GM18909 (cell line): Measurements from ENCODE around the gene MBNL2.

Experiments
- ATAC-seq: cut with Tn5 transposase; IDR thresholded peaks from one replicate; pipeline ENCODE4 v1.9.1; 2021; ENCODE audit warnings: mild to moderate bottlenecking; ENCODE audit not compliant: unreplicated experiment, poor library complexity

Gene MBNL2, protein sequence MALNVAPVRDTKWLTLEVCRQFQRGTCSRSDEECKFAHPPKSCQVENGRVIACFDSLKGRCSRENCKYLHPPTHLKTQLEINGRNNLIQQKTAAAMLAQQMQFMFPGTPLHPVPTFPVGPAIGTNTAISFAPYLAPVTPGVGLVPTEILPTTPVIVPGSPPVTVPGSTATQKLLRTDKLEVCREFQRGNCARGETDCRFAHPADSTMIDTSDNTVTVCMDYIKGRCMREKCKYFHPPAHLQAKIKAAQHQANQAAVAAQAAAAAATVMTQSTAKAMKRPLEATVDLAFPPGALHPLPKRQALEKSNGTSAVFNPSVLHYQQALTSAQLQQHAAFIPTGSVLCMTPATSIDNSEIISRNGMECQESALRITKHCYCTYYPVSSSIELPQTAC

DNA sequence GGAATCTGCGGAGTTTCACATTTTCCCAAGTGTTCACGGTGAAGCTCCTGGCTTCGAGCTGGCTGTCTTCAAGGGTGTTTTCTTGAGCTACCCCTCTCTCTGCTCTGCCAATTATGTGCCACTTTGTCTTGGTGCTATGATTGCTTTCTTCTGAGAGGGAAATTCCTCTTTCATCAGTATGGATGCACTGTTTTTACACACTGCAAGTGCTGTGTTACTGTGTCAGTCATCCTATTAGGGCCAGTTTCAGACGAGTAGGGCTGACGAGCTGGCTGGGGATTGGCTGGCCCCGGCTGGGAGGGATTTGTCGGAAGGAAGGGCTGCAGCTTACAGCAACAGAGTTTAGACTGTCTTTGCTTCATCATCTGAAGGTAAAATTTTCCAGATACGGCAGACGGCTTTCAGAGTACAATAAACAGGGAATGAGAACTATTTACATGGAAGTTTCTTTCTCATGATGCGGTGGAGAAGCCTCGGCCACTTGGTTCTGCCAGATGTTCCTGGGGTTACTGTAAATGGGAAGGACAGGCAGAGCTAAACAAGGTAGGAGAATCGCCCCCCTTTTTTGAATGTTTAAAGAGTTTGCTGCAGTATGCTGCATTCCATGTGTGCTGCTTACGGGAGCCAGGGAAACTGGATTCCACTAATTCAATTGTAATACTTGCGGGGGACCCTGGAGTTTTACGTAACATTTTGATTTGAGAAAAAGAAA lies at the start of gene MBNL2:
Gene MBNL2 (plus strand): TSS at position 345 of the 712 bp plus-strand sequence. CDS start 53,903 bp downstream, outside the sequence.
- ATAC-seq: peak; percentile 96

DNA sequence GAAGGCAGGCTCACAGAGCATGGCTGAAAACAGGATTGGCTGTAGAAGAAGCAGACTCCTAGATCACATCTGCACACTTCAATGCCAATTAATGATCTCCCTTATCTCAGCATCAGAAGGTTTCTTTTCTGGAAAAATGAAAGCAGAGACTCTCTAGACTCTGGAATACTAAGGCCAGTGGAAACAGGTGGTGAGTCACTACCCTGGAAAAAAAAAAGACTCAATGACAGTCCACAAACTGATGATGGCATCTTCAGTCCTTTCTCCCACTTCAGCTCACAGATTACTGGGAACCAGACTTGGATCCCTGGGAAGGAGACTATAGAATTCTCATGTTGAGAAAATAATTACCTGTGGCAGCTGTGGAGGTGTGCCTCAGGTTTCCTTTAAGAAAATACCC lies 47.5 kb upstream of the MBNL2 start:
- no peak for ATAC-seq

DNA sequence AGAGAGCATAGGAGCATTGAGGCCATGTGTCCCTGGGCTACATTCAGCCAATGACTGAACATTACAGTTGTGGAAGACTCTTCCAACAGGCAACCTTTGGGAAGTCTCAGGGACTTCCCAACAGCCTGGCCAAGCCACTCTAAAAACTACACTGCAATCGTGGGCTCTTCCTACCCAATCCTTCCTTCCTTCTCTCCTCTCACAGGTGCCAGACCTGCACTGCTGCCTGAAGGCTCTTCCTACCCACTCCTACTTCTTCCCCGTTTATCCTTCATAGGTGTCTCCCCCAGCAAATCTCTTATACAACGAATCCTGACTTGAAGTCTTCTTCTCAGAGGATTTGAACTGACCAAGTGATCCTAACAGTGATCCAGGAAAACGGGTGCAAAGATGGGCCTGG lies 47.1 kb upstream of the MBNL2 start:
- no peak for ATAC-seq

DNA sequence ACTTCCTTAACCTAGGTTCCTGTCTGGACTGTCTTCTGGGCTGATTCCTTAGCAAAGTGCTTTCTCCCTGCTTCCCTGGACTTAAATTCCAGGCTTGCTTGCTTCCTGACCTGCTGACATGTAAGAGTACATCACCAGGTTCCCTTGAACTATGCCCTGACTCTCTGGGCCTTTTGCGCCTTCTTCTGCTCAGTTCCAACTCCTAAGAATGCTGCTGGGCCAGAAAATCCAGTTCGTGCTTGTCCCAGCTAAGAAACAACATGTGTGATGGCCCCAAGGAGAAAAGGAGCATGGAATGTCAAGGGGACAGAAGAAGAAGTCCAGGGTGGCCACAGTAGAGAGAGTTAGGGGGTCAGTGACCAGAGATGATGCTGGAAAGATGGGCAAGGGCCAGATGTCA lies 42.6 kb upstream of the MBNL2 start:
- no peak for ATAC-seq

DNA sequence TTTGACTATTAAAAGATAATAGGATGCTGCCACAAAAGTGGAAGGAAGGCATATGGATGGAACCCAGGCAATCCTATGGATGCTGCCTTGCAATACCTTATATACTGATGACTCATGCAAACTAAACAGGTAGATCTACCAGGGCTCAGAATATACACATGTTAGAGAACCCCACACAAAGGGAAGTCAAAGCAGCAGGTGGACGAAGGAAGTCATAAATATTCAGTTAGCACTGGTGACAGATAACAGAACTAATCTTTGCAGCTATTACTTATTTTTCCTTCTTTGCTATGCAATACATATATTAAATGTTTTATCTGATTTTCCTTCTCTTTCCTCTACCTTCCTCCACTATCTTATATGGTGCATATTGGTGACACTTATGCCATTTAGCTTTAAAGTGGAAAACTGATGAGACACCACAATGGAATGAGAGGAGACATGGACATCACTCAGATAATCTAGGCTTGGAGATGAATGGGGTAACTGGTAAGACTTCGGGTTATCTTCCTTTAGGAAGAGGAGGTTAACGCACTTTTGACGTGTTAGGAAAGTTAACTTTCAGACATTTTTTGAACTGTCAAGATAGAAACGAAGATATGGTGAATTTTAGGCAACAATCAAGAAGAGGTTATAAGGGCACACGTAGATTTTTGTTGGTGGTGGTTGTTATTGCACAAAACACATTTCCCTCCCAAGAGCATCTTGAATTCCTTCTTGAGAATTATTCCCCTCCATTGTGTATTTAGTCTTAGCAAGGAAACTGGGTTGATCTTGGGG lies 39.8 kb upstream of the MBNL2 start:
- no peak for ATAC-seq

DNA sequence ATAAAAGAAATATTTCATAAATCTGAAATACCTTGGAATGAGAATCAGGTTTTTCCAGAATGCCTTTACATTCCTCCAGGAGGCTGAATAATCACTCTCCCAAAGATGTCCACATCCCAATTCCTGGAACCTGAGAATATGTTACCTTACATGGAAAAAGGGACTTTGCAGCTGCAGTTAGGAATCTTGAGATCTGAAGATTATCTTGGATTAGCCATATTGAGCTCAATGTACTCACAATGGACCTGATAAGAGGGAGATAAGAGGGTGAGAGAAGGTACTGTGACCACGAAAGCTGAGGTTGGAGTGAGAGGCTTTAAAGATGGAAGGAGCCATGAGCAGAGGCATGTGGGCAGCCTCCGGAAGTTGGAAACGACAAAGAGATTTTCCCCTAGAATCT lies 36.8 kb upstream of the MBNL2 start:
- no peak for ATAC-seq

DNA sequence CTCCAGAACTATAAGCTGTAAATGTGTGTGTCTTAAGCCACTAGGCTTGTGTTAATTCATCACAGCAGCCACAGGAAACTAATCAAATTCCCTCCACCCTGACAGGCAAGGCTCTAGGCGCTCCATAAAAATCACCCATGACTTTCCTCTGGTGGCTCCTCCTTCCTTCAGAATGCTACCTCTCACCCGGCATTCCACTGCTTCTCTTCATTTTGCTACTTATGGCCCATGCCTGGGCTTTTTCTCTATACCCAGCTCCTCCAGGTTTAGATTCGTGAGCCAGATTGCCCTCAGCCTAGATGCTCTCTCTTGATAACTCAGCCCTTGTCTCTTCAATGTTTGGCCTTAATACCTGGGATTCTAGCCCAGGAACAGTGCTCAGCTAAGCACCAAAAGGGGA lies 36.4 kb upstream of the MBNL2 start:
- no peak for ATAC-seq

DNA sequence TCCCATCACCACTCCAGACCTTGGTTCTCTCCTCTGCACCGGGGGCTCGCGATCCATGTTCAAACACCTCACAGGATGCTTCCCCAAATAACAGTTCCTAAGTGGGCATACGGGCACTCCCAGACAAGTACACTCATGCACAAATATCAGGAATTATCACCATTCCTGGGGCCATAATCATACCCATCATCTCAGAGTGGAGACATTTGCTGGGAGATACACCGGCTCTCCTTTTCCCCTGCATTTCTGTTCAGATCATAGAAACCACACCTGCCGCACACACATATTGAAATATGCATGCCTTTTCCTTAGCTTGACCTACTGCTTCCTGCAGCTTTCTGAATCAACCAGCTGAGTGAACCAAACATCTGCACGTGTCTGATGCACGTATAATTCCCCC lies 33.9 kb upstream of the MBNL2 start:
- no peak for ATAC-seq

DNA sequence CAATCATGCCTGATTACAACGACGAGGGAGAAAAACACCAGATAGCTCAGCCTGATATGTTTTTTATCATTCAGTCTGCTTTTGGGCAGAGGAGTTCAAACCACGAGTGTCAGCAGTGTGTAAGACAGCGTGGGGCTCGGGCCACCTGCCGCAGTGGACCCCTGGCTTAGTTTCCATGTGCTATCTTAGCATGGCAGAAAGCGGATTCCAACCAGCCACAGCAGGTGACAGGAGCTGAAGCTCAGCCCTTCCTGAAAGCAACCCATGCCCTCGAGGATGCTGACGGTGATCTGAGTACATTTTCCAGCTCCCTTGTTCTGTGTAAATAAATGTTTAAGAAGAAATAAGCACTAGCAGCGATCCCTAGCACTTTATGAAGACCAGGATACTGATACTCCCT lies 32.2 kb upstream of the MBNL2 start:
- no peak for ATAC-seq

DNA sequence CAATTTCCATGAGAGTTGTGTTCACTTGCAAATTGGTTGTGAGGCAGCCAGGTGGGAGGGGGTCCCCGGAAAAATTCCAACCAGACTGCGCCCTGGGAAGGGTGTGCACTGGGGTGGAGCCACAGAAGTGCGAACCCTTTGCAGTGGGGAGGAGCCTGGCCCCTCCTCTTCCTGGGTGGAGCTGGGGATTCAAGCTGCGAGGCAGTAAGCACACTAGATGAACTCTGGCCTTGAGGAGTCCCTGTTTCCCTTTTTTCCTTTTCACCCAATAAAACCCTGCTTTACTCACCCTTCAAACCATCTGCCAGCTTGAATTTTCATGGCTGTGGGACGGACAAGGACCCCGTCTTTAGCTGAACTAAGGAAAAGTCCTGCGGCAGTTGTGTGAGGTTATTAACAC lies 31.0 kb upstream of the MBNL2 start:
- ATAC-seq: no peak

DNA sequence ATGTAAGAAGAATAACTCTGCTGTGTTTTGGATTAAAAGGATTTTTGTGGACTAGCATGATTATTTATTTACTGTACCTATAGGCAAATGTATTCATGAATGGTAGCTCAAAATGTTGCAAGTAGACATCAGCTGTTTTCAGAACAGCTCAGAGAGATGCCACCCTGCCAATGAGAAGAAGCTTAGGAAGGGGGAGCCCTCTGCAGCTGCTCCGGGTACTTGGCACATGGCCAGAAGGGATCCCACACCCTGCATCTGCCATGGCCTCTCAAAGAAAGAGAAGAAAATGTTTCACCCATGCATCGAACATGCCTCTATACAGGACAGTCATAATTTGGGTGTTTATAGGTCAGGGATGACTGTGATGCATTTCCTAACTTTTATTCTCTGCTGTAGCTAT lies 30.5 kb upstream of the MBNL2 start:
- ATAC-seq: no peak

DNA sequence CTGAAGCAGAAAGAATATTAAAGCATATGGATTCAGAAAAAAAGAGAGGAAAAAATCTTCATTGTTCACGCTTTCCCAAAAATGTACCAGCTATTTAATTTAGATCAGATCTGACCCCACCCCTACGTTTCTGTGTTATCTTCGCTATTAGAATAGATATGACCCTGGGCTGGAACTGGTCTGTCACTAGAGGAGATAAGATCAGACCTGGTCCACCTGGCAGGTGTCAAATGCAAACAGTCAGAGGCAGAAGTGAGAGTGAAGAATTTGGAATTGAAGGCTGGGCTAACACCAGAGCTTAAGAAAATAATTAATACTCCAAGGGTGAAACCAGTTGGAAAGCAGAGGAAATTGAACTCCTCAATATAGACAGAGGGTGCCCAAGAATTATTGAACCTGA lies 30.0 kb upstream of the MBNL2 start:
- ATAC-seq: no peak

DNA sequence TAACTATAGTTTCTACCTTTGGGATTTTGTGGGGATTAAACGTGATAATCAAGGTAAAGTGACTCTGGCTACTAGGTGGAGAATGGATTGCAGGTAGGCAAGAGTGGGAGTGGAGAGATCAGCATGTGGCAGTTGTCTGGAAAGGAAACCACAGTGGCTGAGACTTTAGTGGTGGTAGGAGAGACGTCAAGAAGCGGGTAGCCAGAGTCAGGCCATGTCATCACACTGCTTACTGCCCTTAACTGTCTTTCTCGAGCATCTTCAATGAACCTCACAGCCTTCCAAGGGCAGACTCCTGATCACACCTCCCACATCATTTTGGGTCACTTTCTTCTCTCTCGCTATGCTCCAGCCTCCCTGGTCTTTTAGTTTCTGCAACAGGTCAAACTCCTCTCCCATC lies 28.6 kb upstream of the MBNL2 start:
- no peak for ATAC-seq

DNA sequence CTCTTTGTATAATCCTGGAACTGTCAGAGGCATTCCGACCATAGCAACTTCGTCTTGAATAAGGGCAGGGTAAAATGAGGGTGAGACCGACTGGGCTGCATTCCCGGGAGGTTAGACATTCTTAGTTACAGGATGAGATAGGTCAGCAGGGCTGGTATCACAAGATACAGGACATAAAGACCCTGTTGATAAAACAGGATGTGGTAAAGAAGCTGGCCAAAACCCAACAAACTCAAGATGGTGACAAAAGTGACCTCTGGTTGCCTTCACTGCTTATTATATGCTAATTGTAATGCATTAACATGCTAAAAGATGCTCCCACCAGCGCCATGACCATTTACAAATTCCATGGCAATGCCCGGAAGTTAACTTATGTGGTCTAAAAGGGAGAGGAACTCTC lies 27.7 kb upstream of the MBNL2 start:
- no peak for ATAC-seq

DNA sequence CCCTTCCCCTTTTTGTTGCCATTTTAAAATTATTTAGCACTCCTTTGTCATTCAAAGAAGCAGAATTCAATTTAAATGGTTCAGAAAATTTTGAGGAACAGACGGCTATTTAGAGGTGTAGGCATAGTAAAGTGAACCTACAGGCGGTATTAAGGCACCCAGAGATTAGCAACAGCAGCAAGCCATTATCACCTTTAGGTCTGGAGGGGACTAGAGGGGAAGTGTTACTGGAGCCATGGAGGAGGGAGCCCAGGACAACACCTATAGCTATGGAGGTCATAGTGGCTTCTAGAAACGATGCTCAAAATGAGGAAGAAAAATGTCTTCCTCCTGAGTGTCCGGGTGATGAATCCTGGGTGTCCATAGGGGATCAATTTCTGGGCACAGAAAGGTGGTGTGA lies 25.8 kb upstream of the MBNL2 start:
- ATAC-seq: no peak

DNA sequence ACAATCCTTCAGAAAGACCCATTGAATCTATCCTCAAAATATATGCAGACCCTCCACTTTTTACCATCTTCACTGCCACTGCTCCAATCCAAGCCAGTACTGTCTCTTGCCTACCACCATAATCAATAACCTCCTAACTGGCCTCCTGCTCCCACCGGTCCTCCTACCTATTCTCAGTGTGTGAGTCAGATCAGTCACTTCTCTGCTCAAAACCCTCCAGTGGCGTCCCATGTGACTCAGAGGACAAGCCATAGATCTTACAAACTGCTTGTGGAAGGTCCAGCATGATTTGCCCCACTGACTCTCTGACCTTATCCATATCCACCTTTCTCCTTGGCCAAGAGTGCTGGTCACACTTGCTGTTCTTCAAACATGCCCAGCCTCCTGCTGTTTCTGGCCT lies 23.4 kb upstream of the MBNL2 start:
- no peak for ATAC-seq

DNA sequence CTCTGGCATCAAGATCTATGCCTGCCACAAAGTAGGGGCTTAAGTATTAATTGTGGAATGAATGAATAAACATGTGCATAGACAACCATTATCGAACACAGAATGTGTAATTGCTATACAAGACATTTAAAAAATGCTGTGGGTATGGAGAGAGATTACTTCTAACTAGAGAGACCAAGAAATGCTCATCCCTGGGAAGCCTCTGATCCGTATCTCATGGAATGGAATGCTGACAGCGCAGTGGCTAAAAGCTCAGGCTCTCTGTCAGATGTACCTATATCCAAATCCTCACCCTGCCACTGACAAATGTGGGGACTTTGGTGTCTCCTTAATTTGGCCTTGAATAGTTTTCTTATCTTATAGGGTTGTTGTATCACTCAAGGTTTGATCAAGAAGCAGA lies 22.7 kb upstream of the MBNL2 start:
- ATAC-seq: no peak

DNA sequence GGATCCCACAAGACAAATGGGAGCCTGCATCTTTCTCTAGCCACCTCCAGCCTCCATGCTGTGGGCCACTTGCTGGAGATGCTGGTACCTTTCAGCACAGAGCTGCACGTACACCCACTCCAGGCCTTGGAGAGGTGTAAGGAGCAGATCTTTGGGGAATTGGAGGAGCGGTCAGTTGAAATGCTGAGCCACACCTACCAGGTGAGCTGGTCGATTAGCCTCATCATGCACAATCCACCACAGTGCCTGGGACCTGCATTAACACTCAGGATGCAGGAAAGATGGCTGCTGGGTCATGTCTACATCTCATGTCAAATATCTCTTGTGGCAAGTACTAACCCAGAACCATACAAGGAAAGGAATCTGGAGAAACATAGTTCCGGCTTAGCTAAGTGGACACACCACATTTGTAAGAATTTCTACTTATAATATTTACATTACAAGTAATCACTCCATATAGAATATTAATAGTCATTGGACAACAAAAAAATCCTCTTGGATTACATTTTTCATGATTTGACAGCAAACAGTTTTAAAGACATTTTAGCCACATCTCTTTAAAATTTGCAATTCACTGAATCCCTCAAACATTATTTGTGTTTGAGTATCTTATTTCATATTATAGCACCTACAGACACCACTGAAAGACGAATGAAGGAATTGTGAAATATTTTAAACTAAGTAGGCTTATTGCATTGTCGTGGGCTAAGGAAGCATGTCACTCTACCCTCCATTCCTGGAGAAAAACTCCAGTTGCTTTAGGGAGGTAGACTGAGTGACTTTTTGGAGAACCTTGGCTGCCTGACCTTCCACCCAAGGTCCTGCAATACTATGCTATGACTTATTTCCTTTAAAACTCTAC lies 21.8 kb upstream of the MBNL2 start:
- ATAC-seq: no peak

DNA sequence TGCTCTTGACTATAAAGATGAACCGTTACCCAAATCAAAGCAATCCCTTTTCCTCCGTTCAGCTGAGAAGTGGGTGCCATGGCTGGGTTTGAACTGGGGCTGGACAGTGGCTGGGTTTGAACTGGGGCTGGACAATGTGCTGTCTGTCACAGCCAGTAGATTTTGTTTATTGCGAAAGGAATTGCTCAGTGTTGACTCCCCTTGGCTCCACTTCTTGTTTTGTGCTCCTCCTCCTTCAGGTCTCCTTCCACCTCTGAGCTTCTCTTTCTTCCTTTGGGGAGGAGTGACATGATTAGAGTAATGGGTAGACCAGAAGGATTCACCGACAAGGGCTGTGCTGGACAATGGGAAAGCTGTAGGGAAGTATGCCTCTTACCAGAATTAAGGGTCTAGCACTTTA lies 19.4 kb upstream of the MBNL2 start:
- no peak for ATAC-seq

DNA sequence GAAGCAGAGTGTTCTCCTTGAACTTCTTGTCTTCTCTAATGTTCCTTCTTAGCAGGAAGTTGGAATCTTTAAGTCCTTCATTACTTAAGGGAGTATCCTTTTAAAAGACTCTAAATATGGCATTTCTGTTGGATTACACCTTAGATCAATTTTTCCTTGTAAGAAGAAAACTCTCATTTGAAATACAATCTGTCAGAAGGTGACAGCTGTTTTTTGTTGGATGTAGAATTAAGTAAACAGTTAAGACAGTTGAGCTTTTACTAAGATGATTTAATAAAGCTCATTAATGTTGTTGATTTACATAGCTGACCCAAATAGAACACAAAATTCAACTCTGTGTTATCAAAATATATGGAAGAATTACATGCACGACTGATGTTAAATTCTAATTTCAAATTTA lies 16.7 kb upstream of the MBNL2 start:
- ATAC-seq: no peak
